Parathyroid adenoma (tissue), 2 donors: ENCODE results near the gene SDR42E1.
"Not testable (repeated sequence)": the region's sequence is repeated elsewhere in the genome, so short reads cannot be mapped to it uniquely, and the experiment has no call there.

Experiments used
- H2AFZ ChIP-seq: fragments of 300-600 bp; sonication (generic); one replicate; pipeline ENCODE4 v1.7.0; 2017; ENCODE audit warnings: antibody characterized with exemption, mild to moderate bottlenecking
- H3K27ac ChIP-seq: fragments of 300-600 bp; sonication (generic); one replicate; pipeline ENCODE4 v1.7.0; 2017
- H3K27me3 ChIP-seq: fragments of 300-600 bp; sonication (generic); one replicate; pipeline ENCODE4 v1.7.0; 2017; ENCODE audit warnings: low read length; ENCODE audit not compliant: control insufficient read depth, insufficient read depth
- H3K36me3 ChIP-seq: fragments of 300-600 bp; sonication (generic); one replicate; pipeline ENCODE4 v1.7.0; 2017; ENCODE audit warnings: low read length; ENCODE audit not compliant: control insufficient read depth, insufficient read depth
- H3K4me1 ChIP-seq: fragments of 300-600 bp; sonication (generic); one replicate; pipeline ENCODE4 v1.7.0; 2017; ENCODE audit warnings: control low read depth
- H3K4me2 ChIP-seq: fragments of 300-600 bp; sonication (generic); one replicate; pipeline ENCODE4 v1.7.0; 2017; ENCODE audit warnings: low read length
- H3K4me3 ChIP-seq: fragments of 300-600 bp; sonication (generic); one replicate; pipeline ENCODE4 v1.7.0; 2017; ENCODE audit warnings: low read depth, low read length
- H3K79me2 ChIP-seq: fragments of 300-600 bp; sonication (generic); one replicate; pipeline ENCODE4 v1.7.0; 2017; ENCODE audit warnings: control low read depth
- H3K9ac ChIP-seq: fragments of 300-600 bp; sonication (generic); one replicate; pipeline ENCODE4 v1.7.0; 2017; ENCODE audit warnings: mild to moderate bottlenecking
- H3K9me3 ChIP-seq: fragments of 300-600 bp; sonication (generic); one replicate; pipeline ENCODE4 v1.7.0; 2017; ENCODE audit warnings: low read length; ENCODE audit not compliant: control insufficient read depth
- TF ChIP-seq, protein P1 (sequence below): fragments of 300-600 bp; sonication (generic); IDR thresholded peaks from one replicate; pipeline ENCODE4 v1.7.0; 2017; ENCODE audit warnings: antibody characterized with exemption, mild to moderate bottlenecking
- donor health status: primary hyperparathyroidism.

The SDR42E1 gene

DNA sequence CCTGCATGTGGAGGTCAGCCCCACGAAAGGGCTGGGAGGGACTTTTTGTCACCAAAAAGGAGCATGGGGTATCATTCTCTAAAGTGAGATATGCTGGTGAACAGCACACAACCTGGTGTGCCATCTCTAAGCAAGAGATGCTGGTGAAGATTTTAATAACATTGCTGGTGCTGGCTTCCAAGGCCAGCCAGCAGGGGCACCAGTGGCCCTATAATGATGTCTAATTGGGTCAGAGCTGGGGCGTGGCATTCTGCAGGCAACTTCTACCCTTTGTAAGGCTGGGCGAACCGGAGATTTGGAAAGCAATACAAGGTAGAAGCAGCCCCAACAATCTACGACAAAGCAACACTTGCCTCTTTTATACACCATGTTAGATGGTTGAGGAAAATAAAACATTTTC lies 16.8 kb downstream of the SDR42E1 start:
- Histone ChIP-seq H2AFZ (no peak overlapping the region), H3K4me1 (no peaks in the 10 kb centered on the region), H3K4me2 (no peak overlapping the region), H3K27ac (no peak overlapping the region), H3K79me2 (no peaks in the 10 kb centered on the region), H3K9ac (no peak overlapping the region), H3K9me3 (no peaks in the 10 kb centered on the region), H3K36me3 (no peaks in the 10 kb centered on the region), H3K4me3 (no peak overlapping the region), H3K27me3 (no peaks in the 10 kb centered on the region)
- TF ChIP-seq, protein P1, sequence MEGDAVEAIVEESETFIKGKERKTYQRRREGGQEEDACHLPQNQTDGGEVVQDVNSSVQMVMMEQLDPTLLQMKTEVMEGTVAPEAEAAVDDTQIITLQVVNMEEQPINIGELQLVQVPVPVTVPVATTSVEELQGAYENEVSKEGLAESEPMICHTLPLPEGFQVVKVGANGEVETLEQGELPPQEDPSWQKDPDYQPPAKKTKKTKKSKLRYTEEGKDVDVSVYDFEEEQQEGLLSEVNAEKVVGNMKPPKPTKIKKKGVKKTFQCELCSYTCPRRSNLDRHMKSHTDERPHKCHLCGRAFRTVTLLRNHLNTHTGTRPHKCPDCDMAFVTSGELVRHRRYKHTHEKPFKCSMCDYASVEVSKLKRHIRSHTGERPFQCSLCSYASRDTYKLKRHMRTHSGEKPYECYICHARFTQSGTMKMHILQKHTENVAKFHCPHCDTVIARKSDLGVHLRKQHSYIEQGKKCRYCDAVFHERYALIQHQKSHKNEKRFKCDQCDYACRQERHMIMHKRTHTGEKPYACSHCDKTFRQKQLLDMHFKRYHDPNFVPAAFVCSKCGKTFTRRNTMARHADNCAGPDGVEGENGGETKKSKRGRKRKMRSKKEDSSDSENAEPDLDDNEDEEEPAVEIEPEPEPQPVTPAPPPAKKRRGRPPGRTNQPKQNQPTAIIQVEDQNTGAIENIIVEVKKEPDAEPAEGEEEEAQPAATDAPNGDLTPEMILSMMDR: no peak

DNA sequence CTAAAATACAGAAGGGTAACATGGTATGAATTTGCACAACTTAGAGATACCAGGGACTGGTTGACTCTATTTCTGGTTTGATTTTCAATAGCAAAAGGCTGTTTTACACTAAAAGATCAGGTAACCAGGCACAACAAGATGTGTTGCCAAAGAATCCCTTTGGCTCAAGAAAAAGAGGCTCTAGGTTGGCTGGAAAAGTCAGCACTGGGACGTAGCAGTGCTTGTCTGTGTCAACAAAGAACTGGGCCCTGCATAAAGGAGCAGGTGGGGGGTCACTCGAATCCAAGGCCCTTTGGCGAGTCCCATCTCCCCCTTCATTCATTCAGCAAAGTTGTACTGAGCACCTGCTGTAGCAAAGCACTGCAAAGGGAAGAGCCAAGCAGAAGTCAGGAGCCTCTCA lies 18.4 kb downstream of the SDR42E1 start:
- Histone ChIP-seq H3K4me3 (no peak overlapping the region), H3K27ac (no peak overlapping the region), H3K9ac (no peak overlapping the region), H3K9me3 (no peaks in the 10 kb centered on the region), H3K4me2 (no peak overlapping the region), H2AFZ (no peak overlapping the region), H3K79me2 (no peaks in the 10 kb centered on the region), H3K36me3 (no peaks in the 10 kb centered on the region), H3K27me3 (no peaks in the 10 kb centered on the region), H3K4me1 (no peaks in the 10 kb centered on the region)
- TF ChIP-seq, protein P1: no peak

DNA sequence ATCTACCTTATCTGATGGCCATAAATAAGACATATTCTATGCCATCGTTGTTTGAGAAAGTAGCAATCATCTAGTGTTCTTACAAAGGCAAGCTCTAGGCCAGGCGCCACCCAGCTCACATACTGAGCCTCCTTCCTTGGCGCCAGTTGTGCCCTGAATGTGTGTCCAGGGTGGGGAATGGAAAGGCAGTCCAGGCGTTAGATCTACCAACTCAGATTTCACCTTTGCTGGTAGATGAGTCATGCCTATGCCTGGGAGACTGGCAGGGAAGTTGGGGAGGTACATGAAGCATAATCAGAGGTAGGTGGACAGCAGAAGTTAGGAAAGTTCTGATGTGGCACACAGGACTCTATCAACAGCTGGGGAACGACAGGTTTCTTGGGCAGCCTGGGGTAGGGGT lies 23.6 kb downstream of the SDR42E1 start:
- TF ChIP-seq, protein P1: no peak
- Histone ChIP-seq H3K4me1 (no peaks in the 10 kb centered on the region), H3K9me3 (no peaks in the 10 kb centered on the region), H3K9ac (no peak overlapping the region), H3K4me3 (no peak overlapping the region), H3K79me2 (no peaks in the 10 kb centered on the region), H3K27ac (no peak overlapping the region), H3K27me3 (no peaks in the 10 kb centered on the region), H3K36me3 (no peaks in the 10 kb centered on the region), H3K4me2 (no peak overlapping the region), H2AFZ (no peak overlapping the region)

DNA sequence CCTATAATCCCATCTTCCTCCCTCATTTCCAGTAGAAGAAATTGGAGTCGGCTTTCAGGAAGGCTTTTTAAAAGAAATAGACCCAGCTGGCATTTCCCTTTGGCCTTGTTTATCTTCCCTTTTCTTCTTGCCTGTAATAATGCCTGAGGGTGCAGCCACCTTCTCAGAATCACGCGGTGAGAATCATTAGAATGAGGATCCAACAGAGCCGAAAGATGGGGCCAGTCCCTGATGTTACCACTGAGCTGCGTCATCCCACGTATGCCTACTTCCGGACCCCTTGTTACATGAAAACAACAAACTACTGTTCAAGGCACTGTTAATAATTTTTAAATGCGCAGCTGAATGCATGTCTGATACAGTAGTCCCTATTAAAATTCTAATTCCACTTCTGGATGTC lies 24.1 kb downstream of the SDR42E1 start:
- Histone ChIP-seq H3K4me2 (no peak overlapping the region), H3K4me1 (no peaks in the 10 kb centered on the region), H3K27ac (no peak overlapping the region), H3K4me3 (no peak overlapping the region), H3K36me3 (no peaks in the 10 kb centered on the region), H3K9ac (no peak overlapping the region), H3K27me3 (no peaks in the 10 kb centered on the region), H2AFZ (no peak overlapping the region), H3K79me2 (no peaks in the 10 kb centered on the region), H3K9me3 (no peaks in the 10 kb centered on the region)
- TF ChIP-seq, protein P1: no peak

DNA sequence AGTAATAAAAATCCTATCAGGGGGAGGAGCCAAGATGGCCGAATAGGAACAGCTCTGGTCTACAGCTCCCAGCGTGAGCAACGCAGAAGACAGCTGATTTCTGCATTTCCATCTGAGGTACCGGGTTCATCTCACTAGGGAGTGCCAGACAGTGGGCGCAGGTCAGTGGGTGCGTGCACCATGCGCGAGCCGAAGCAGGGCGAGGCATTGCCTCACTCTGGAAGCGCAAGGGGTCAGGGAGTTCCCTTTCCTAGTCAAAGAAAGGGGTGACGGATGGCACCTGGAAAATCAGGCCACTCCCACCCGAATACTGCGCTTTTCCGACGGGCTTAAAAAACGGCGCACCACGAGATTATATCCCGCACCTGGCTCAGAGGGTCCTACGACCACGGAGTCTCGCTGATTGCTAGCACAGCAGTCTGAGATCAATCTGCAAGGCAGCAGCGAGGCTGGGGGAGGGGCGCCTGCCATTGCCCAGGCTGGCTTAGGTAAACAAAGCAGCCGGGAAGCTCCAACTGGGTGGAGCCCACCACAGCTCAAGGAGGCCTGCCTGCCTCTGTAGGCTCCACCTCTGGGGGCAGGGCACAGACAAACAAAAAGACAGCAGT lies 33.8 kb downstream of the SDR42E1 start:
- H3K4me3 ChIP-seq: not testable (repeated sequence)

More for the DNA sequence above, 33.8 kb downstream of the SDR42E1 start:
- not testable (repeated sequence) for H2AFZ ChIP-seq, H3K79me2 ChIP-seq, H3K9me3 ChIP-seq, H3K4me1 ChIP-seq, H3K9ac ChIP-seq, H3K27me3 ChIP-seq, H3K27ac ChIP-seq, H3K36me3 ChIP-seq, H3K4me2 ChIP-seq
